Mesenchymal stem cell (in vitro differentiated cells and primary cell): Measurements from ENCODE around the gene IL12A.
A peak's percentile ranks its signal among the peaks of the same experiment; 100 is the strongest.

Experiments
- DNase-seq: peaks from one replicate; pipeline ENCODE4 v3.0.0-alpha.2; 2013
- H2AFZ ChIP-seq: one replicate; pipeline ENCODE4 v1.6.1; 2013; ENCODE audit warnings: low read depth, mild to moderate bottlenecking, control low read depth, inconsistent platforms, low read length, moderate library complexity
- H2AK5ac ChIP-seq: 2 replicates; pipeline ENCODE4 v1.6.1; 2013; ENCODE audit warnings: low read length, moderate library complexity, mild to moderate bottlenecking, inconsistent platforms; ENCODE audit not compliant: severe bottlenecking
- H2BK120ac ChIP-seq: one replicate; pipeline ENCODE4 v1.6.1; 2013; ENCODE audit warnings: low read depth, mild to moderate bottlenecking, inconsistent platforms, low read length, moderate library complexity
- H2BK12ac ChIP-seq, 2 experiments: one replicate each; pipeline ENCODE4 v1.6.1; 2013; ENCODE audit warnings: inconsistent platforms in 2 of 2, low read length in 2 of 2, mild to moderate bottlenecking in 2 of 2, moderate library complexity in 2 of 2, control low read depth in 1 of 2
- H2BK15ac ChIP-seq: one replicate; pipeline ENCODE4 v1.6.1; 2013; ENCODE audit warnings: mild to moderate bottlenecking, low read depth, inconsistent platforms; ENCODE audit not compliant: poor library complexity, severe bottlenecking
- H2BK5ac ChIP-seq: 2 replicates; pipeline ENCODE4 v1.6.1; 2013; ENCODE audit warnings: low read depth, mild to moderate bottlenecking, low read length, control low read depth, inconsistent platforms; ENCODE audit not compliant: poor library complexity, severe bottlenecking
- H3K14ac ChIP-seq, 2 experiments: one replicate each; pipeline ENCODE4 v1.6.1; 2013; ENCODE audit warnings: inconsistent platforms in 2 of 2, low read length in 2 of 2, control low read depth in 1 of 2, mild to moderate bottlenecking in 1 of 2, moderate library complexity in 1 of 2
- H3K18ac ChIP-seq, 2 experiments: one replicate each; pipeline ENCODE4 v1.6.1; 2013; ENCODE audit warnings: inconsistent platforms in 2 of 2, low read length in 2 of 2, control low read depth in 1 of 2, low read depth in 1 of 2, mild to moderate bottlenecking in 1 of 2
- H3K23ac ChIP-seq, 2 experiments: one replicate each; pipeline ENCODE4 v1.6.1; 2013; ENCODE audit warnings: inconsistent platforms in 2 of 2, low read length in 2 of 2, mild to moderate bottlenecking in 2 of 2, moderate library complexity in 2 of 2, control low read depth in 1 of 2
- H3K27ac ChIP-seq: 2 replicates; pipeline ENCODE4 v1.5.1; 2013; ENCODE audit warnings: mild to moderate bottlenecking, moderate library complexity, low read length, control low read depth, inconsistent platforms; ENCODE audit not compliant: poor library complexity, severe bottlenecking
- H3K27me3 ChIP-seq, 2 experiments: 2 replicates each; pipeline versions ENCODE4 v1.6.1 to v1.7.0; 2013; ENCODE audit warnings: low read length in 2 of 2, mild to moderate bottlenecking in 2 of 2, moderate library complexity in 2 of 2, control low read depth in 1 of 2, inconsistent platforms in 1 of 2; ENCODE audit not compliant: control insufficient read depth in 1 of 2, insufficient read depth in 1 of 2
- H3K36me3 ChIP-seq, 2 experiments: 2 replicates each; pipeline versions ENCODE4 v1.6.1 to v1.7.0; 2013; ENCODE audit warnings: low read length in 2 of 2, control low read depth in 1 of 2, inconsistent platforms in 1 of 2, low read depth in 1 of 2, mild to moderate bottlenecking in 1 of 2; ENCODE audit not compliant: insufficient read depth in 2 of 2, control insufficient read depth in 1 of 2
- H3K4ac ChIP-seq, 2 experiments: one replicate each; pipeline ENCODE4 v1.6.1; 2013; ENCODE audit warnings: inconsistent platforms in 2 of 2, low read length in 2 of 2, mild to moderate bottlenecking in 2 of 2, moderate library complexity in 2 of 2, control low read depth in 1 of 2, low read depth in 1 of 2
- H3K4me1 ChIP-seq: 2 replicates; pipeline ENCODE4 v1.6.1; 2013; ENCODE audit warnings: low read depth, low read length, control low read depth; ENCODE audit not compliant: control insufficient read depth, insufficient read depth
- H3K4me2 ChIP-seq: 2 replicates; pipeline ENCODE4 v1.6.1; 2013; ENCODE audit warnings: low read length, mild to moderate bottlenecking, inconsistent platforms; ENCODE audit not compliant: poor library complexity, severe bottlenecking
- H3K4me3 ChIP-seq, 2 experiments: 2 replicates each; pipeline versions ENCODE4 v1.5.1 to v1.7.0; 2013; ENCODE audit warnings: low read length in 2 of 2, mild to moderate bottlenecking in 2 of 2, control low read depth in 1 of 2, low read depth in 1 of 2; ENCODE audit not compliant: insufficient read depth in 1 of 2
- H3K79me1 ChIP-seq: replicated peaks from 2 replicates; pipeline ENCODE4 v1.6.1; 2013; ENCODE audit warnings: mild to moderate bottlenecking, control low read depth, low read length, inconsistent platforms; ENCODE audit not compliant: poor library complexity, severe bottlenecking
- H3K9ac ChIP-seq: 2 replicates; pipeline ENCODE4 v1.7.0; 2013; ENCODE audit warnings: mild to moderate bottlenecking, low read length, moderate library complexity
- H3K9me3 ChIP-seq: 2 replicates; pipeline ENCODE4 v1.7.0; 2013; ENCODE audit warnings: mild to moderate bottlenecking, low read length; ENCODE audit not compliant: control insufficient read depth
- H4K8ac ChIP-seq: one replicate; pipeline ENCODE4 v1.6.1; 2013; ENCODE audit warnings: inconsistent platforms, mild to moderate bottlenecking, low read length, moderate library complexity
- H4K91ac ChIP-seq: one replicate; pipeline ENCODE4 v1.6.1; 2013; ENCODE audit warnings: mild to moderate bottlenecking, low read length, inconsistent platforms
- WGBS: methylation state at CpG from one replicate; pipeline ENCODE4 v1.1.7; 2013; ENCODE audit warnings: mixed read lengths; 5-methylcytosine and 5-hydroxymethylcytosine counted together

IL12A gene

DNA sequence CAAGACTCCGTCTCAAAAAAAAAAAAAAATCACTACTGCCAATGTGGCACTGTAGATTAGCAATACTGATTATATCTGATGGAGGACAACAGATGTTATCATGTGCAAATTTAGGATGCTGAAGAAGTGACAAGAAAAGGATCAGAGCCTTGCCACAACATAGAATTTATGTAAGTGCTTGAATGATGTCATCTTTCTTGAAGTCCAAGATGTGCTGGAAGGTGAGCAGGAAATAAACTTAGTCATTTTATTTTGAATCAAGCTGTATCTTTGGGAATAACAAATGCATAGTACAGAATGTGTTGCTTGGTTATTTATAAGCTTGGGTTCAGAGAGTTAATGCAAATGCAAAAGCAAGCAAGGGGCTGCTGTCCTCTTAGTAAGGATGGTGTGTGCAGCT is 47.1 kb downstream of the IL12A start:
- H2AFZ ChIP-seq = no peak overlapping the region
- H2BK15ac ChIP-seq = no peak overlapping the region
- no peak overlapping the region for H2AK5ac ChIP-seq
- H2BK120ac ChIP-seq = no peak overlapping the region
- H2BK5ac ChIP-seq = no peak overlapping the region
- H3K4me3 ChIP-seq = no peak overlapping the region
- H3K4ac ChIP-seq = no peak overlapping the region
- no peak overlapping the region for H4K91ac ChIP-seq
- no peak overlapping the region for H3K23ac ChIP-seq
- no peak overlapping the region for H3K4me2 ChIP-seq
- H3K14ac ChIP-seq = no peak overlapping the region
- H2BK12ac ChIP-seq = no peak overlapping the region
- H3K27ac ChIP-seq = no peak overlapping the region
- no peaks in the 10 kb centered on the region for H3K9me3 ChIP-seq
- H3K79me1 ChIP-seq = no peaks in the 10 kb centered on the region
- DNase-seq = no peak
- H3K36me3 ChIP-seq = no peaks in the 10 kb centered on the region
- peaks cover 5% of the 10 kb centered on the region for H3K4me1 ChIP-seq
- H3K27me3 ChIP-seq = peaks cover 13 to 38% of the 10 kb centered on the region in 2 experiments
- H4K8ac ChIP-seq = no peak overlapping the region
- H3K9ac ChIP-seq = no peak overlapping the region
- WGBS = 100% methylated on average over 1 of the region's 1 CpG
- no peak overlapping the region for H3K18ac ChIP-seq

DNA sequence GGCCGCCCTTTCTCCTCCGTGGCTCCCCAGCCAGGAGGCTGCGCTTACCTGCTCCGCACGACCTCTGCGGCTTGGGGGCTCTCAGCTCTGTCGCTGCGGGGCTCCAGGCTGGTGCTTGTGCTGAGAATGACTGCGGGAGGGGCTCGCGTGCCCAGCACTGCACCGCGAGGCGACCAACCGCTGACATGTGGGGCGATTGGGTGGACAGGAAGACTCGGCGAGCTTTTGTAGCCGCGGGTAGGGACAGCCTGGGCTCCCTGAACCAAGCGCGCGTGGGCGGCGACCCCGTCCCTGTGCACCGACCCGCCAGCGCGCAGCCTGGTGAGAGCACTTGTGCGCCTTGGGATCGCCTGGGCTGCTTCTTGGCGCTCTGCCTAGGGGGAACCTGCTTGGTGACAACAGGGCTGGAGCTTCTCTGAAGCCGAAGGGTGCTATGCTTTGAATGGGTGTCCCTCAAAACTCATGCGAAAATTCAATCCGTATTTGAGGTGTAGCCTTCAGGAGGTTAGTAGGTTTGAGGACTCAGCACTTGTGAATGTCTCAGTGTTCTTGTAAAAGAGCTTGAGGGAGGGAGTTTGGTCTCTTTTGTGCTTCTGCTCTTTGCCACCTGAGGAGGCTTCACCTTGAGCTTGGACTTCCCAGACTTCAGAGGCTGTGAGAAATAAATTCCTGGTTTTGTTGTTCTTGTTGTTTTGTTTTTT is 50.4 kb downstream of the IL12A start:
- H3K4me3 ChIP-seq = peak overlapping the region; percentile 35 to 73
- no peak overlapping the region for H2BK120ac ChIP-seq
- no peak overlapping the region for H3K4ac ChIP-seq
- no peak overlapping the region for H4K8ac ChIP-seq
- H3K9ac ChIP-seq = peak overlapping the region; percentile 9
- H3K4me1 ChIP-seq = peaks cover 5% of the 10 kb centered on the region
- peak overlapping the region; percentile 3 to 33 for H3K18ac ChIP-seq
- no peak overlapping the region for H2BK15ac ChIP-seq
- H3K14ac ChIP-seq = peak overlapping the region in 1 of 2 experiments; percentile 36
- H2BK12ac ChIP-seq = no peak overlapping the region
- 6% methylated on average over 36 of the region's 36 CpGs for WGBS
- no peak overlapping the region for H3K23ac ChIP-seq
- no peak overlapping the region for H2AK5ac ChIP-seq
- peaks cover 15% of the 10 kb centered on the region for H3K9me3 ChIP-seq
- H2BK5ac ChIP-seq = no peak overlapping the region
- H4K91ac ChIP-seq = no peak overlapping the region
- DNase-seq = peak; percentile 17
- H3K79me1 ChIP-seq = no peaks in the 10 kb centered on the region
- no peaks in the 10 kb centered on the region for H3K36me3 ChIP-seq
- H3K4me2 ChIP-seq = peak overlapping the region; percentile 88
- H3K27ac ChIP-seq = no peak overlapping the region
- peaks cover 13 to 47% of the 10 kb centered on the region in 2 experiments for H3K27me3 ChIP-seq
- H2AFZ ChIP-seq = peak overlapping the region; percentile 11

DNA sequence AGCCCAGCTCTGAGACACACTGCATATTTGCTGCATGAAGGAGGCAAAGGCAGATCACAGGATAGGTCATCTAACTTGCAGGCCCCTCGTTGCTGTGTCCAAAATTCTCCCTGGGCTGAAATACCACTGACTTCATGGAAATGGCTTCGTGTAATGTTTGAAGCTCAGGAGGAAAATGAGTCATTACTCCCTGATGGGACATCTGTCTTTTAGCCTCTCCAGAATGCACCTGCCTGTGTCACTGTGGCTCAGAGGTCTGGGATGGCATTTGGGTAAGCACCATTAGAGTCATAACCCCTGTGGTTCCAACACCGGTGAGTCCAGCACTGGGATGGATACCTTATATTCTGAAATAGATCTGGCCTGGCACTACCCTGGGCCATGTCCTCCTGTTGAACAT is 51.5 kb downstream of the IL12A start:
- H3K36me3 ChIP-seq = no peaks in the 10 kb centered on the region
- H3K79me1 ChIP-seq = no peaks in the 10 kb centered on the region
- H3K4me1 ChIP-seq = peaks cover 5% of the 10 kb centered on the region
- no peak overlapping the region for H3K9ac ChIP-seq
- no peak overlapping the region for H2AK5ac ChIP-seq
- H2BK15ac ChIP-seq = no peak overlapping the region
- H3K14ac ChIP-seq = no peak overlapping the region
- H3K9me3 ChIP-seq = peaks cover 15% of the 10 kb centered on the region
- no peak overlapping the region for H4K8ac ChIP-seq
- H2BK5ac ChIP-seq = no peak overlapping the region
- peaks cover 13 to 47% of the 10 kb centered on the region in 2 experiments for H3K27me3 ChIP-seq
- no peak overlapping the region for H3K4me2 ChIP-seq
- H4K91ac ChIP-seq = no peak overlapping the region
- no peak overlapping the region for H2AFZ ChIP-seq
- H2BK120ac ChIP-seq = no peak overlapping the region
- H3K4me3 ChIP-seq = no peak overlapping the region
- 33% methylated on average over 3 of the region's 3 CpGs for WGBS
- peak; percentile 9 for DNase-seq
- H3K4ac ChIP-seq = no peak overlapping the region
- H3K18ac ChIP-seq = no peak overlapping the region
- H3K27ac ChIP-seq = no peak overlapping the region
- H3K23ac ChIP-seq = no peak overlapping the region
- no peak overlapping the region for H2BK12ac ChIP-seq

DNA sequence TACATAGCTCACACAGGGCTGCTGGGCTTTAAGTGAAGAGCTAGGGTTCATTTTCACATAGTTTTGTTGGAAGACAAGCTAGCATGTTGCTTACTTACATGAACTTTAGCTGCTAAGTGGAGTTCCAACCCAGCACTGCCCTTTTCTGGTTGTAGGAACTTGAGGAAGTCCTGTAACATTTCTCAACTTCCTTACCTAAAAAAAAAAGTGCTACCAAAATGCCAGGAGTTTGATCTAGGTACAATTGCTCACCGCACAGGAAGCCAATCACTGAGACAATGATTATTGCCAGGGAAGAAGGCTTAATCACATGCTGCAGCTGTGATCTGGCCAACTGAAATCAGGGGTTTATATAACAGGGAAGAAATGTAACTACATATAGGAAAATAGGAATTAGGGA is 52.8 kb downstream of the IL12A start:
- H3K4ac ChIP-seq = no peak overlapping the region
- no peak overlapping the region for H2BK15ac ChIP-seq
- H3K4me3 ChIP-seq = no peak overlapping the region
- H3K79me1 ChIP-seq = no peaks in the 10 kb centered on the region
- WGBS = 96% methylated on average over 1 of the region's 1 CpG
- DNase-seq = no peak
- H3K27me3 ChIP-seq = peaks cover 13 to 47% of the 10 kb centered on the region in 2 experiments
- no peak overlapping the region for H3K18ac ChIP-seq
- no peak overlapping the region for H3K9ac ChIP-seq
- no peak overlapping the region for H3K14ac ChIP-seq
- H2BK120ac ChIP-seq = no peak overlapping the region
- no peak overlapping the region for H2BK12ac ChIP-seq
- no peaks in the 10 kb centered on the region for H3K36me3 ChIP-seq
- no peak overlapping the region for H4K8ac ChIP-seq
- H3K4me1 ChIP-seq = peaks cover 5% of the 10 kb centered on the region
- H4K91ac ChIP-seq = no peak overlapping the region
- no peak overlapping the region for H3K23ac ChIP-seq
- H2BK5ac ChIP-seq = no peak overlapping the region
- no peak overlapping the region for H3K27ac ChIP-seq
- no peak overlapping the region for H2AK5ac ChIP-seq
- H2AFZ ChIP-seq = no peak overlapping the region
- peaks cover 15% of the 10 kb centered on the region for H3K9me3 ChIP-seq
- H3K4me2 ChIP-seq = no peak overlapping the region
